Testis (tissue), 2 donors: ENCODE data around the gene CORO2B.

Experiments used
- POLR2A ChIP-seq: fragments of 450-650 bp; IDR thresholded peaks from one replicate; pipeline ENCODE4 v1.6.1; 2017; ENCODE audit warnings: antibody characterized with exemption, mild to moderate bottlenecking, moderate library complexity
- TF ChIP-seq, protein P1 (sequence below), 3 experiments: fragments of 450-650 bp in 2 of 3; fragments of 200-600 bp in 1 of 3; sonication (generic) in 1 of 3; IDR thresholded peaks; one replicate each; pipeline ENCODE4 v1.5.1; 2016 to 2019; ENCODE audit warnings: antibody characterized with exemption in 3 of 3, mild to moderate bottlenecking in 2 of 3, moderate library complexity in 1 of 3

DNA sequence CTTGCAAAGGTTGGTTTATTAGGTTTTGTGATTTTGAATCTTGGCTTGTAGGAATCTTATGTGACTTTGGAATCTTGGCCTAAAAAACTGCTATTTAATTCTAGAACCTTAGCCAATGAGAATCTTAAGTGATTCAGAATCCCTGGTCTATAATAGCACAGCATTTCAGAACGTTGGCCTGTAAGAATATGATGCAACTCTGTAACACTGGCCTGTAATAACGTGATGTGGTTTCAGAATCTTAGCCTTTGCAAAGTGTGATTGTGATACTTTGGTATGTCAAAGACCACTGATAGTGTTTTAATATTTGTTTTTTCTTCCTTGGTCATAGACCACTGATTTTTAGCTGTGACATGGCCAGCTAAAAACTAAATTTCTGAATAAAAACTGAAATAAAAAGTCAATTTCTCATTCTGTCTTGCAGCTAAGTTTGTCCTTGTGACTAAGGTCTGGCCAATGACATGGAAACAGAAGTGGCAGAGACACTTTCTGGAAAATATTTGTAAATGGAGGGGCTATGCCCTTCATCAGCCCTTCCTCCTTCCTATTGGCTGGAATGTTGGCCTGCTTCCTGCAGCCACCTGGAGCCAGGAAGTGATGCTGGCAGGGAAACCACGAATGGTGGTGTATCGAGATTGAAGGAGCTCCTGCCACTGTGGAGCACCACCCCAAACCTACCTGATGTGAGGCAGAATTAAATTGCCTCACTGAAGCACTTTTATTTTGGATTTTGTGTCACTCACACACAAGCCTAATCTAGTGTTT is 42.3 kb upstream of the CORO2B start:
- TF ChIP-seq, protein P1, sequence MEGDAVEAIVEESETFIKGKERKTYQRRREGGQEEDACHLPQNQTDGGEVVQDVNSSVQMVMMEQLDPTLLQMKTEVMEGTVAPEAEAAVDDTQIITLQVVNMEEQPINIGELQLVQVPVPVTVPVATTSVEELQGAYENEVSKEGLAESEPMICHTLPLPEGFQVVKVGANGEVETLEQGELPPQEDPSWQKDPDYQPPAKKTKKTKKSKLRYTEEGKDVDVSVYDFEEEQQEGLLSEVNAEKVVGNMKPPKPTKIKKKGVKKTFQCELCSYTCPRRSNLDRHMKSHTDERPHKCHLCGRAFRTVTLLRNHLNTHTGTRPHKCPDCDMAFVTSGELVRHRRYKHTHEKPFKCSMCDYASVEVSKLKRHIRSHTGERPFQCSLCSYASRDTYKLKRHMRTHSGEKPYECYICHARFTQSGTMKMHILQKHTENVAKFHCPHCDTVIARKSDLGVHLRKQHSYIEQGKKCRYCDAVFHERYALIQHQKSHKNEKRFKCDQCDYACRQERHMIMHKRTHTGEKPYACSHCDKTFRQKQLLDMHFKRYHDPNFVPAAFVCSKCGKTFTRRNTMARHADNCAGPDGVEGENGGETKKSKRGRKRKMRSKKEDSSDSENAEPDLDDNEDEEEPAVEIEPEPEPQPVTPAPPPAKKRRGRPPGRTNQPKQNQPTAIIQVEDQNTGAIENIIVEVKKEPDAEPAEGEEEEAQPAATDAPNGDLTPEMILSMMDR (IDR thresholded peaks at IDR 0.05), result no peak
- TF ChIP-seq POLR2A, result no peak
